SKM-1 treated with dmso at 0.1 percent for 144 hours (cell line): Measurements from ENCODE around the gene EEF1AKMT2.
"Not testable (repeated sequence)": the region's sequence is repeated elsewhere in the genome, so short reads cannot be mapped to it uniquely, and the experiment has no call there.

ENCODE experiments used
- DNase-seq: peaks from one replicate; lab custom pipeline; 2025; ENCODE audit not compliant: unreplicated experiment; lab: John Stamatoyannopoulos, UW

EEF1AKMT2 gene

DNA sequence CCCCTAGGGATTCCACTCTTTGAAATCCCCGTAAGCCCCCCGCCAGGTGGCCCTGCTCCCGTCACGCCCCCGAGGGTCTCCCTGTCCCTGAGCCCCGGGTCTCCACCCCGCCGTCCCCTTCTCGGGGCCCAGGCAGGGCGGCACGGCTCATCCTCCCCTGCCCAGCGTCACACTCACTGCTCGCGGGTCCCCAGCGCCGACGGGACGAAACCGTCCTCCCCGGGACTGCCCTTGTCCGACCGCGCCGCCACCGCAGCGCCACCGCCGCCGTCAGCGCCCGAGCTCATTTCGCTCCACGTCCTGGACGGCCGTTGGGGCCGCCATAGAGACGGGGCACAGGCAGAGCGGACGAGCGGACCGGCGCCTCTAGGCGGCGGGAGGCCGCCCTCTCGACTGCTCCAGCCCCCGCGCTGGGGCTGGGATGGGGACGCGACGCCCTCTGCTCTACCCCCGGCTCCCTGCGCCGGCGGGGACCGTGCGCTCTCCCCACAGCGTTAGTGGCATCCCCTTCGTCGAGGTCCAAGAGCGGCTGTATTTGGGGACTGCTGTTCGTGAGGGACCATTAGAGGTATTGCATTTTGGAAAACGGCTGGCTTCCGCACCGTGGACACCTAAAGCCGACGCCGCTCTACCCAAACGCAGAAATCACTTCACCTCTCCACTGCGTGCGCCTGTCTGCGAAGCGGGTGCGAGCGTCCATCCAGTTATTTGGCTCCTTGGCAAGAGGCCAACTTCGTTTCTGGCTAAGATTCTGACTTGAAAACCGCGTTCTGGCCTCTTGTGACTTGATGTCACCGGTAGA is at the start of gene EEF1AKMT2:
EEF1AKMT2 (minus strand) TSS at position 341 of the 802 bp plus-strand sequence; CDS start at position 287, 54 bp downstream.
- peak; percentile 62 for DNase-seq

DNA sequence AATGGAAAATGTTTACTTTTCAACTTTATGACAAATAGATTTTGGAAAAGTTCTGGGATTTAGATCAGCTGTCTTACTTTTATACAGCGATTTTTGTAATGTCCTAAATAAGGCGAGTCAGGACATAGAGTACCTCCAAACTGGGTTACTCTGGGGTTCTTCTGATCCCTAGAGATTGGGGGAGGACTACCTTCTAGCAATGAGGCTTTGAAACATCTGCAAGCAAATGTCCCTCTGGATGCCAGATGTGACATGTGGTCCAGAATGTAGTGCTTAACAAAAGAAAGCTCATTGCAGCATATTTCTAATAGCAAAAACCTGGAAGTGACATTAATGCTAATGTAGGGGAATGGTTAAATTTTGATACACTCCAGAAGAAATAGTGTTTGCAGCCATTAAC is 46.0 kb upstream of the EEF1AKMT2 start:
- DNase-seq, result no peak

DNA sequence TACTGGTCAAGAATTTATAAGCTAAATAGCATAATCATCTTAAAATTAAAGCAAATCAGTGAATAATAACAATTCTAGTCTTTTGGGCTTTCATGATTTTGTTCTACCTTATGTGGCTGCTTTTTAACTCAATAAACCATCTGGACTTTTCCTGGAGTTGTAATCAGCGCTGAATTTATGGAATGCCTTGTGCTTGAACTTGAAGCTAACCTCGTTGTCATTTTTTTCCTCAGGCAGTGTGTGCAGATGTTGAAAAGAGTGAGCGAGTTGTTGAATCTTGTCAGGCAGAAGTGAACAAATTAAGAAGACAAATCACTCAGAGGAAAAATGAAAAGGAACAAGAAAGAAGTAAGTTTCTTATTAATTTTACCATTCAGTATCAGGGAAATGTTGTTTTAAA is 39.4 kb upstream of the EEF1AKMT2 start:
- no peak for DNase-seq

DNA sequence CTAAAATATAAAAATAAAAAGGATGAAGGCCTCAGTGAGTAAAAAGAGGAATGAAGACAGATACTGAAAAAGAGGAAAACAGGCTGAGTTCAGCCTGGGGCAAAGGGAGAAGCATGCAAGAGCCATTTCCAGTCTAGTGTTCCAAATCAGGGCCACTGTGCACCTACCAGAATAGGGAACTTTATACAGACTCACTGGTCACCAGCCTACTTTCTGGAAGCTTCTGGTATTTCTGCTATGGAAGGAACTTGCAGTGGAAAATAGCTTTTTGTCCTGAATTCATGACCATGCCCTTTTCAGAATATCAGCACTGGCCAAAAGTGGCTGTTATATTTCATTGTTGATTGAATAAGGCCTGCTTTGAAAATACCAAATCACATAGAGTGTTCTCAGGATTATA is 38.8 kb upstream of the EEF1AKMT2 start:
- DNase-seq, result no peak

DNA sequence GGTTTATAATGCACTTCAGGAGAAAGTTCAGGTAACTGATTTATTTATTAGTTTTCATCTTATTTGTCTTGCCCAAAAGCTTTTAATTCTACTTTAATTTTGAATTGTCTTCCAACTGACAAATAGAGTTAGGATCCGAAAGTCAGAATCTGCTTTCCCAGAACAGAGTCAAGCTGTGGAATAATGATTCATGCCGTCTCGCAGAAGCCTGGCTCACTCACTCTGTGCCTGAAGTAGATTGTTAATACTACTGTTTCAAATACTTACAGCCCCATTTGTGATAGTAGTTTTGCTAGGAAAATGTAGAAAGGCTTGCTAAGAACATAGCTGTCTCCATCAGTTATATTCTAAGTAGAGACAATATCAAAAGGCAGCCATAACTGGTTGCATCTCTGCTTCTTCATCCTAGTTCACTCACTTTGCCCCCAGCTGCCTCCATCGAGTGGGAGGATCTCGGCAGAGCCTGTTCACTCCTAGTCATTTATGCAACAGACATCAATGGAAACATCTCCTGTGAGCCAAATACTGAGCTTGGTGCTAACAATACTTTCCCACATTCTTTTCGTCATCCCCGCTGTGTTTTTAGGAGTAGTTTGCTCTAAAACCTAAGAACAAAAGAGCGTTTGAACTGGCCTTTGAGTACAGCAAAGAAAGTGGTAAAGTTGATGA is 37.9 kb upstream of the EEF1AKMT2 start:
- DNase-seq, result no peak

DNA sequence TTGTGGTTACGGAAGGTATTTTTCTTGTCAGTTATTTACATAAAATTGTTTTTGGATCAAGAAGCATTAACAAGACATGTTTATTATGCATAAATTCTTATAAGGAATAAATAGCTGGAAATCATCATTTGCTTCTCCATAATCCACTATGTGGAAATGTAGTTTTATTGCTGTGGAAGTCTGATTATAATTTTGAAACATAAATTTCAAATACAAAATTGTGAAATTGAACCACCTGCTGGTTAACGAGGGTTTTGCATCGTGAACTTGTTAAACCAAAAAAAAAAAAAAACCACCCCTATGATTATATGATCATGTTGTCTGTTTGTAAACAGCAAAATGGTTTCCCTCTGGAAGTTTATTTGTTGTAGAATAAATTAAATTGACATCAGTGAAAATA is 35.8 kb upstream of the EEF1AKMT2 start:
- peak; percentile 14 for DNase-seq

DNA sequence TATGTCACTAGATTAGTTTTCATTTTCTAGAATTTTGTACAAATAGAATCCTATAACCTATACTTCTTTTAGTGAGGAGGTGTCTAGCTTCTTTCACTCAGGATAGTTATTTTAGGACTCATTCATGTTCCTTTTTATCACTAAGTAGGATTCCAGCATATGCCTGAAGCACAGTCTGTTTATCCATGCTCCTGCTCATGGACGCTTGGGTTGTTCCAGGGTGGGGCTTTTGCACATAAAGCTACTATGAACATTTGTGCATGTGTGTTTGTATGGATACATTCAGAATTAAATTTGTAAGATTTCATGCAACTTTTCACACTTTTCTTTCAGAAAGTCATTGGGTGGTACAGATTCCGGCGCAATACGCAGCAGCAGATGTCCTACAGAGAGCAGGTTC is 34.6 kb upstream of the EEF1AKMT2 start:
- DNase-seq, result no peak

DNA sequence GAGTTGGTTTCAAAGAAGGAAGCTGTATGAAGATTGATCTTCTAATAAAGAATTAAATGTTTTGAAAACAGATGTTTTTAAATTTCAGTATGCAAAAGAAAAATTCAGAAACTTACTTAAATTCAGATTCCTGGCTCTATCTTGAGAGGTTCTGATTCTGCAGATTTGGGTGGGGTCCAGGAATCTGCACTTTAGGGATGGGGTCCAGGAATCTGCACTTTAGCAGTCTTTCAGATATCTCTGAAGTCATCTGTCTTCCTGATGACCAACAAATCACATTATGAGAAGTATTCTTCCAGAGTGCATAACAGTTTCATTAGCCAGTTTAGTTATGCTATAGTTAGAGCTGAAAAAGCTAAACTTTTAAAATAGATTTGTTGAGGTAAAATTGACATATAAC is 34.0 kb upstream of the EEF1AKMT2 start:
- DNase-seq, result no peak

DNA sequence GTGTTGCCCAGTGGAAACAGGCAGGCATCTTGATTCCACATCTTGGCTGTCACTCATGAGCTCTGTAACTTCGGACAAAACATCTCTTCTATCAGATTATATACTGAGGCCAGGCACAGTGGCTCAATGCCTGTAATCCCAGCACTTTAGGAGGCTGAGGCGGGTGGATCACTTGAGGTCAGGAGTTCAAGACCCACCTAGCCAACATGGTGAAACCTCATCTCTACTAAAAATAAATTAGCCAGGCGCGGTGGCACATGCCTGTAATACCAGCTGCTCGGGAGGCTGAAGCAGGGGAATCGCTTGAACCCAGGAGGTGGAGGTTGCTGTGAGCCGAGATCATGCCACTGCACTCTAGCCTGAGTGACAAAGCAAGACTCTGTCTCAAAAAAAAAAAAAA is 33.2 kb upstream of the EEF1AKMT2 start:
- DNase-seq, result not testable (repeated sequence)

DNA sequence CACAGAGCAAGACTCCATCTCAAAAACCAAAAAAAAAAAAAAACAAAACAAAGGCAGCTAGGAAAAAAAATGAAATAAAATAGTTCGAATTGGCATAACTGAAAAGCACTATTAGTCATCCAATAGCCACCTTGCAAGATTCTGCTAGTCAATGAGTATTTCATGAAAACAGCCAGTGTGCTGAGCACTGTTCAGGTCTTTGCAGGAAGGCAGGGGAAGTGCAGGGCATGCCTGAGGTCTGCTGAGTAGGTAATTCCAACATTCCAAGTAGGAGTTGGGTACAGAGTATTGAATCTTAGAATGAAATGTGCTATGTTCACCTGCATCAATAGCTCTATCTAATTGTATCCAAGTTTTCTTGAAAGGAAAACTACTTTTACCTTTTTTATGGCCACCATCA is 32.8 kb upstream of the EEF1AKMT2 start:
- DNase-seq, result no peak

DNA sequence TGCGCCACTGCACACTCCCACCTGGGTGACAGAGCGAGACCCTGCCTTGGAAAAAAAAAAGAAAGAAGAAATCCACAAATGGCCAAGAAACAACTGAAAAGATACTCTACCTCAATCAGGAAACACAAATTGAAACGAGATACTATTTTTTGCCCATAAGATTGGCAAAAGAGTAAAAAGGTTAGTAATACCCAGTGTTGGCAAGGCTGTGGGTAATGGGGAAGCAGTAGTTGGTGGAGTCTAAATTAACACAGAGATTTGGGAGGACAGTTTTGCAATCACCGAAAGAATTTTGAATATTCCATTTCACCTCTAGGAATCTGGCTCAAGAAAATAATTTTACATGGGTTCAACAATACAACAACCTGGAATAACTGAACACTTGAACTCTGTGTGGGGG is 29.8 kb upstream of the EEF1AKMT2 start:
- DNase-seq, result no peak

DNA sequence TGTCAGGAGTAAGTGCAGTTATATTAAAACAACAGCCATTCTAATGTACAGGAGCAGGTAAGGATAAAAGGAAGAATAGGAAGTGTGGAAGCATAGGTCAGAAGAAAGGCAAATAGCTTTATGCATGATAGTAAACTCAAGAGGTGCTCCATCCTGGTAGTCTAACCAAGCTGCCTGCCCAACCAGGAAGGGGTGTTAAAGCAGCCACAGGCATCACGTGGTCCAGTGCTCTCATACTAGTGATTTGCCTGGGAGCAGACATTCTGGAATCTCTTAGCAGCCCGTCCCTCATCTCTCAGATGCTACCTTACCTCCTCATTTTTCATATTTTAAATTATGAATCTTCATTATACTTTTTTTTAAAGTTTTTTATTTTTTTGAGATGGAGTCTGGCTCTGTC is 28.4 kb upstream of the EEF1AKMT2 start:
- no peak for DNase-seq

DNA sequence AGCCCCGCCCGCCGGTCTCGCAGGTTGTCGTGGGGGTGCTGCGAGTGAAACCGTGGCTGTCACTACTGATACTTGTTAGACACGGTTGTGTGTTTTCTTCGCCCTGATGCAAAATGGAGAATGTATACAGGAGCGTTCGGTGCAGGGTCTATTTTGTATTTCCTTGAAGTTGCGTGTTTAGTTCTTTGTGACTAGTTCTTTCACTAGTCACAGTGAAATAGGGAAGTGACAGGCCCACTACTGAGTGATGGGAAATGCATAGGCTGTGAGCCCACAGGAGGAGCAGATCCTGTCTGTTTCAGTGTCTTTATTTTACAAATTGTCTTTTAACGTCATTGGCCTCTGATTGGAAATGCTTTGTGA is 10.6 kb upstream of the EEF1AKMT2 start:
- DNase-seq, result peak; percentile 70

DNA sequence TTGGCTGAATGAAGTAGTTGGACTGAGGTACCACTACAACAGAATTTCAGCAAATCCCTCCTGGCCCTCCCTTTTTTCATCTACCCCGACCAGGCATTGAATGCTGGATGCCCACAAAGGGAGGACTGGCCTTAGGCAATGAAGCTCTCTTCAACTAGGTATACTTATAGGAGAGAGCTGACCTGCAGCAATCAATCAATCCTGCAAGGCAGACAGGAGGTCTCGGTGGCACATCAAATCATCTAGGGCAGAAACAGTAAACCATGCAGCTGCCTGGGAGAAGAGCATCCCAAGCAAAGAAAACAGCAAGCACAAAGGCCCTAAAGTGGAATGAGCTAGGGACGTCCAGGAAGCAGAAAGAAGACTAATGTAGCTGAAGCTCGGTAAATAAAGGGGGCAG is 7.5 kb upstream of the EEF1AKMT2 start:
- no peak for DNase-seq

DNA sequence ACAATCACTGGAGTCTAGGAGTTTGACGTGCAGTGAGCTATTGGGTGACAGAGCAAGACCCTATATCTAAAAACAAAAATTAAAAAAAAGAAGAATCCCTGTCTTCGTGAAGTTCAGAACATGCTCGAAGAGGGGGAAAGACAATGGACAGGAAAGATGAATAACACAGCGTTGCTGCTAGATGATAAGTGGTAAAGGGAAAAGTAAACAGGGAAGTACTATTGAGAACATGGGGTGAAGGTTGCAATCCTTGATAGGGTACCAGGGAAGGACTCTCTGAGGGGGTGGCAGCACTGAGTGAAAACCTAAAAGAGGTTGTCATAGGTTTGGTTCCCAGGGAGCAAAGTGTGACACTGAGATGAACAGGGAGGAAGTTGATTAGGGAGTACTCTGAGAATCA is 7.1 kb upstream of the EEF1AKMT2 start:
- no peak for DNase-seq

DNA sequence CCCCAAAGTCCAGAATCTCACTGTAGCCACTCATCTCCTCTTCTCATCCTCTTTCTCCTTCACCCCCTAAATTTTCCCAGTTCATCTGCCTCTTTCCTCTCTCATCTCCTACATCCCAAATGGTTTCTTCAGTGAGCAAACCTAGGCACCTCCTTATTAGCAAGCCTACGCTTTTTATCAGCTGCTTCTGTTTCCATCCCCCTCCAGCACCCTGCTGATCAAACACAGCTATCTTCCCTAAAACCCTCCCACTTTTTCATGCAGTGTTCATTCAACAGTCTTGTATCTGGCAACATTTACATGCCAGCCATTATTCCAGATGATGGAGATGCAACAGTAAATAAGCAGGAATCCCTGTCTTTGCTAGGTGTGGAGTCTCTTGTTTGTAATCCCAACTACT is 6.7 kb upstream of the EEF1AKMT2 start:
- DNase-seq, result no peak

DNA sequence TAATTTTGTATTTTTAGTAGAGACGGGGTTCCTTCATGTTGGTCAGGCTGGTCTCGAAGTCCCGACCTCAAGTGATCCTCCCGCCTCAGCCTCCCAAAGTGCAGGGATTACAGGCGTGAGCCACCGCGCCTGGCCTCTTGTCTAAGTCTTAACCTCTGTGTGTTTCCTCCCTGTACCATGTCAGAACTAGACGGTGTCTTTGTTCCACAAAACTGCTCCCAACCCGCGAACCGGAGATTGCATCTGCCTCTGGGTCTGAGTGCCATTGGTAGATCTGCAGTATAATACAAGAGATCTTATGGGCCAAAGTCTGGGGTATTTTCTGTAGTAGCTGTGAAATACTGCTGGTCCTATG is 1.3 kb upstream of the EEF1AKMT2 start:
- DNase-seq, result no peak

DNA sequence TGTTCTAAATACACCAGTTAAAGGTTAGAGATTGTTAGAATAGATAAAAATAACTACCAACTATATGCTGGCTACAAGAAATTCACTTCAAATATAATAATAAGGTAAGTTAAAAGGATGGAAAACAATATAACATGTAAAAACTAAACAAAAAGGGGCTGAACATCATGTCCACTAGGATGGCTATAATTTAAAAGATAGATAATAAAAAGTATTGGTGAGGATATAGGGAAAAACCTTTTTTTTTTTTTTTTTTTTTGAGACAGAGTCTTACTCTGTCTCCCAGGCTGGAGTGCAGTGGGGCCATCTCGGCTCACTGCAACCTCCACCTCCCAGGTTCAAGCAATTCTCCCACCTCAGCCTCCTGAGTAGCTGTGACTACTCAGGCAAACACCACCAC is 8.8 kb downstream of the EEF1AKMT2 start:
- DNase-seq, result not testable (repeated sequence)

DNA sequence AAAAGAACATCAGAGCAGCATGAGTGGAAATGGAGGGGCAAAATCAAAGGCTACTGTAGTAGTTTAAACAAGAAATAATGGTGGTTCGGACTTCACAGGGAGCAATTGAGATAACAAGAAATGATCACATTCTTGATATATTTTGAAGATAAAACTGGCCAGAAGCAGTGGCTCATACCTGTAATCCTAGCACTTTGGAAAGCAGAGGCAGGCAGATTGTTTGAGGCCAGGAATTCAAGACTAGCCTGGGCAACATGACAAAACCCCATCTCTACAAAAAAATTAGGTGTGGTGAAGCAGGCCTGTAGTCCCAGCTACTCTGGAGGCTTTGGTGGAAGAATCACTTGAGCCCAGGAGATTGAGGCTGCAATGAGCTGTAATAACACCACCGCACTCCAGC is 22.9 kb downstream of the EEF1AKMT2 start:
- DNase-seq, result no peak

DNA sequence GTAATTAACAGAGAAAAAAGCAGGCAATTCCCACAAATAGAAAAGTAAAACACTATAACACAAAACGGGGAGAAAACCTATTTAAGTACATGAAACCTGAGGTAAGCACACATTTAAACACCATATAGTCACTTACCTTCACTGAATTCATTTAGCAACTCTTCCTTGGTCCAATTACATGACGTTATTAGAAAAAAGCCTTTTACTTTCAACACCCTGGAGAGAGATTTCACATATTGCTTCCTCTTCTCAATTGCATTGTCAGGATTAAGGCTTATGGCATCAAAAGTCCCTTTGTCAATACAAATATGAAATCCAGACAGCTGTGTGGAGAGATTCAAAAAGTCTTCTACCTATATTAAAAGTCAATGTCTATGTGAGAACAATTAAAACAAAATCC is 26.4 kb downstream of the EEF1AKMT2 start:
- no peak for DNase-seq

DNA sequence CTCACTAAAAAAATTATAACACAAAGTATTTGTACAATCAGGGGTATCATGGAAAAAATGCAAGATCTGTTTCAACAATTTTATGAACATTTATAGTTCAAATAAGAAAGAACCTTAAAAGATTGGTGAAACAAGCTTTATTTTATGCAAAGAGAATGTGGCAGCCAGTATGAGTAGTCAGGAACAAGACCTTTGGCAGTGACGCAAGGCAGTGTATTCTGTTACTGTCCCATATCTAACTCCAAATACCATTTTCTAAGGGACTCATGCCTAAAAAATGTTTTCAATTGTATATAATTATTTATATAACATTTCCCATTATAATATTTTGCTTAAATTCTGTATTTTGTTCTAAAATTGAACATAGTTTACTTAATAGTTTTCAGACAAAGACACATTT is 28.4 kb downstream of the EEF1AKMT2 start:
- DNase-seq, result no peak

DNA sequence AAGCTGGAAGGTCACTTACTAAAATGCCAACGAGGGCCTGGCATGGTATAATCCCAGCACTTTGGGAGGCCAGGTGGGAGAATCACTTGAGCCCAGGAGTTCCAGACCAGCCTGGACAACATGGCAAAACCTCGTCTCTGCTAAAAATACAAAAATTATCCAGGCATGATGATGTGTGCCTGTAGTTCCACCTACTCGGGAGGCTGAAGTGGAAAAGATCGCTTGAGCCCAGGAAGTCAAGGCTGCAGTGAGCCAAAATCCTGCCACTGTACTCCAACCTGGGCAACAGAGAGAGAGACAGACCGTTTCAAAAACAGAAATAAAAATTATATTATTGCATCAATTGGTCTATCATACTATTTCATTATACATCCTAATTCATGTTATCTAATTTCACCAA is 29.4 kb downstream of the EEF1AKMT2 start:
- no peak for DNase-seq
